Calu3 (cell line): ENCODE measurements around the gene FLYWCH1. TPM values are rescaled to one million over a fixed set of nuclear protein-coding genes. Genes with fewer than 3 reads are reported as not detected.

Source experiments
- BruUV-seq: library from RNA; stranded (reverse); fragments of 400-500 nt; replicated peaks from 2 replicates; lab custom pipeline; 2021; lab: Mats Ljungman, UMichigan
- CTCF ChIA-PET: fragments of 300-600 bp; sonication (Branson Sonifier 250); formaldehyde crosslinking; loops from one replicate; lab custom pipeline; 2022; ENCODE audit warnings: antibody characterized with exemption; lab: Charles Lee
- DNase-seq: peaks from one replicate; pipeline ENCODE4 v3.0.0; 2022
- H3K27ac Mint-ChIP-seq: one replicate; pipeline ENCODE4 v1.8.0; 2022; ENCODE audit warnings: mixed read lengths; ENCODE audit not compliant: unreplicated experiment
- H3K27me3 Mint-ChIP-seq: one replicate; pipeline ENCODE4 v1.8.0; 2022; ENCODE audit warnings: mixed read lengths; ENCODE audit not compliant: unreplicated experiment
- H3K36me3 Mint-ChIP-seq: one replicate; pipeline ENCODE4 v1.8.0; 2022; ENCODE audit warnings: mild to moderate bottlenecking, moderate library complexity, mixed read lengths; ENCODE audit not compliant: insufficient read depth, unreplicated experiment
- H3K4me1 Mint-ChIP-seq: one replicate; pipeline ENCODE4 v1.8.0; 2022; ENCODE audit warnings: mild to moderate bottlenecking, low read depth, mixed read lengths; ENCODE audit not compliant: unreplicated experiment
- H3K4me3 Mint-ChIP-seq: one replicate; pipeline ENCODE4 v1.8.0; 2022; ENCODE audit warnings: mild to moderate bottlenecking, low read depth, moderate library complexity, mixed read lengths; ENCODE audit not compliant: unreplicated experiment
- H3K9me3 Mint-ChIP-seq: one replicate; pipeline ENCODE4 v1.8.0; 2022; ENCODE audit warnings: low read depth, mixed read lengths; ENCODE audit not compliant: unreplicated experiment
- intact Hi-C: fragments of 100-400 bp; cut with micrococcal nuclease; formaldehyde crosslinking; loops from one replicate; pipeline ENCODE4 v1.10.0; 2022; ENCODE audit not compliant: unreplicated experiment
- total RNA-seq: library from RNA; stranded (reverse); gene quantifications from 2 replicates; pipeline ENCODE4 v1.2.3, GENCODE V29; 2022
- TF ChIP-seq, protein P1 (sequence below): fragments of 200-600 bp; IDR thresholded peaks from one replicate; pipeline ENCODE4 v1.8.0; 2022; ENCODE audit warnings: antibody characterized with exemption; ENCODE audit not compliant: unreplicated experiment

FLYWCH1 gene
- total RNA-seq, 1 experiment from 2014 or later = 34.8 TPM

DNA sequence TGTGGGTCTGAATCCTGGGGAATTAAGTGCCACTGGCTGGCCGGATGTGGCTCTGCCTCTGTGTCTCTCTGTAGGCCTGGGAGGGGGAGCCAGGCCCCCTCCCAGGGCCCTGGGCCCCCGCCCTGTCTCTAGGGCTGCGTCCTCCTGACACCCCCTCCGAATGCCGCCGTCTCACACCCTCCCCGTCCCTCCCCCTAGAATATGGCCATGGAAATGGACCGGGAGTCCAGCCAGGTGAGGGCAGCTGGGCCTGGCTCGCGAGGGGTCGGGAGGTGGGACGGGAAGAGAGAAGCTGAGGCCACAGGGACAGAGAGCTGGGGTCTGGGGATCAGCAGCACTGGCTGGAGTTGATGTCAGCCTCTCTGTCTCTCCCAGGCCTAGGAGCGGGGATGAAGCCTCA is 84.6 kb downstream of the FLYWCH1 start:
- DNase-seq = no peak
- no peaks in the 10 kb centered on the region for H3K9me3 Mint-ChIP-seq
- intact Hi-C loops = no loop called here
- no peak overlapping the region for H3K4me3 Mint-ChIP-seq
- H3K27me3 Mint-ChIP-seq = no peaks in the 10 kb centered on the region
- TF ChIP-seq, protein P1, sequence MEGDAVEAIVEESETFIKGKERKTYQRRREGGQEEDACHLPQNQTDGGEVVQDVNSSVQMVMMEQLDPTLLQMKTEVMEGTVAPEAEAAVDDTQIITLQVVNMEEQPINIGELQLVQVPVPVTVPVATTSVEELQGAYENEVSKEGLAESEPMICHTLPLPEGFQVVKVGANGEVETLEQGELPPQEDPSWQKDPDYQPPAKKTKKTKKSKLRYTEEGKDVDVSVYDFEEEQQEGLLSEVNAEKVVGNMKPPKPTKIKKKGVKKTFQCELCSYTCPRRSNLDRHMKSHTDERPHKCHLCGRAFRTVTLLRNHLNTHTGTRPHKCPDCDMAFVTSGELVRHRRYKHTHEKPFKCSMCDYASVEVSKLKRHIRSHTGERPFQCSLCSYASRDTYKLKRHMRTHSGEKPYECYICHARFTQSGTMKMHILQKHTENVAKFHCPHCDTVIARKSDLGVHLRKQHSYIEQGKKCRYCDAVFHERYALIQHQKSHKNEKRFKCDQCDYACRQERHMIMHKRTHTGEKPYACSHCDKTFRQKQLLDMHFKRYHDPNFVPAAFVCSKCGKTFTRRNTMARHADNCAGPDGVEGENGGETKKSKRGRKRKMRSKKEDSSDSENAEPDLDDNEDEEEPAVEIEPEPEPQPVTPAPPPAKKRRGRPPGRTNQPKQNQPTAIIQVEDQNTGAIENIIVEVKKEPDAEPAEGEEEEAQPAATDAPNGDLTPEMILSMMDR = no peak
- CTCF ChIA-PET = no interaction called here
- H3K36me3 Mint-ChIP-seq = peaks cover 38% of the 10 kb centered on the region
- peaks cover 19% of the 10 kb centered on the region for H3K4me1 Mint-ChIP-seq
- no TSS peak for BruUV-seq
- H3K27ac Mint-ChIP-seq = no peak overlapping the region

DNA sequence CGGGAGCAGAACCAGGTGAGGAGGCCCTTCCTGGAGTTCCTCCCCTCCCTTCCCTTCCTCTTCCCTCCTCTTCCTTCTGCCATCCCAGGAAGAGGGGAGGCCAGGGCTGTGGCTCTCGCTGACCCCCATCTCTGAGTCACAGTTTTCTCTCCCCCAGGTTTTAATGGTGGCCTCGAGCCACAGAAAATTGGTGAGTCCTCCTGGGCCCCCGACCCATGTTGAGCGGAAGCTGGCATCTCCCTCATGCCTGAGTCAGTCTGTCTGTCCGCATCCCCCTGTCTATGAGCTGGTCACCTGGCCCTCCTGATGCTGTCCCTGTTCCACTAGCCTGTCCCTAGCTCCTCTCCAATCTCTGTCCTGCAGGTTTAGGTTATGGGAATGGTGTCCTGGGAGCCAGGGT is 88.2 kb downstream of the FLYWCH1 start:
- peaks cover 11% of the 10 kb centered on the region for H3K4me1 Mint-ChIP-seq
- no peaks in the 10 kb centered on the region for H3K9me3 Mint-ChIP-seq
- BruUV-seq = no TSS peak
- peaks cover 50% of the 10 kb centered on the region for H3K36me3 Mint-ChIP-seq
- TF ChIP-seq, protein P1 = no peak
- H3K4me3 Mint-ChIP-seq = no peak overlapping the region
- H3K27ac Mint-ChIP-seq = no peak overlapping the region
- DNase-seq = no peak
- intact Hi-C loops = no loop called here
- CTCF ChIA-PET = interaction anchor here (1.4 kb wide), 1 partner anchor 32 kb away, joined by 3 read pairs; no protein-coding TSS in a partner anchor
- no peaks in the 10 kb centered on the region for H3K27me3 Mint-ChIP-seq

DNA sequence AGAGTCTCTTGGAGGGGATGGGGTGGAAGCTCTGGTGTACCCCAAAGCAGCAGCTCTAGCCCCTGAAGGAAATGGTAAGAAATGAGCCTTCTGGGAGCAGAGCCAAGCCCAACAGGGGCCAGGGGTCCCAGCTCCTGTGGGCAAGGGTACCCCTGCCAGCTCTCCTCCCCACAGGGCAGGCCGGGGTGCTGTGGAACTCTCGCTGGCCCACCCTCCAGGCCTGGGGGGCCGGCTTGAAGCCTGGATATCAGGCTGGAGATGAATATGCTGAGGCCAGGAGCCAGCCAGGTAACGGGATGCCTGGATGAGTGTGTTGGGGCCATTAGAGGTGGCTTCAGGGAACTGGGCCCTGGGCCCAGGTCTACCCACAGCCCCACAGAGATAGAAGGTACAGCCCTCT is 88.8 kb downstream of the FLYWCH1 start:
- TF ChIP-seq, protein P1 = no peak
- BruUV-seq = no TSS peak
- H3K36me3 Mint-ChIP-seq = peaks cover 56% of the 10 kb centered on the region
- no peak overlapping the region for H3K27ac Mint-ChIP-seq
- no peaks in the 10 kb centered on the region for H3K9me3 Mint-ChIP-seq
- intact Hi-C loops = no loop called here
- H3K4me3 Mint-ChIP-seq = peak overlapping the region; percentile 4
- CTCF ChIA-PET = interaction anchor here (1.4 kb wide), 1 partner anchor 31 kb away, joined by 3 read pairs; no protein-coding TSS in a partner anchor
- H3K4me1 Mint-ChIP-seq = peaks cover 11% of the 10 kb centered on the region
- no peaks in the 10 kb centered on the region for H3K27me3 Mint-ChIP-seq
- DNase-seq = no peak

Other genes starting within 250 kb of the FLYWCH1 start
- gene KCTD5, start 229.4 kb upstream of the FLYWCH1 start, total RNA-seq = 36.6 and 36.7 TPM in 2 replicates
- 2.0 and 2.4 TPM in 2 replicates for gene PRSS27, start 191.7 kb upstream of the FLYWCH1 start, total RNA-seq
- gene SRRM2, start 159.3 kb upstream of the FLYWCH1 start, total RNA-seq = 870 and 905 TPM in 2 replicates
- gene ELOB, start 134.7 kb upstream of the FLYWCH1 start, total RNA-seq = 269 TPM in 2 replicates
- 7.9 and 13.2 TPM in 2 replicates for gene PRSS33, start 124.4 kb upstream of the FLYWCH1 start, total RNA-seq
- gene PRSS41, start 113.5 kb upstream of the FLYWCH1 start, total RNA-seq = not detected in 2 replicates
- gene PRSS21, start 94.7 kb upstream of the FLYWCH1 start, total RNA-seq = not detected in 2 replicates
- gene ZG16B, start 81.6 kb upstream of the FLYWCH1 start, total RNA-seq = 10.3 and 15.5 TPM in 2 replicates
- gene PRSS22, start 53.8 kb upstream of the FLYWCH1 start, total RNA-seq = 140 and 141 TPM in 2 replicates
- 10.8 and 13.0 TPM in 2 replicates for gene FLYWCH2, start 28.7 kb upstream of the FLYWCH1 start, total RNA-seq
- gene KREMEN2, start 52.3 kb downstream of the FLYWCH1 start, total RNA-seq = 0.51 TPM in 1 of 2 replicates, not detected in the other
- gene PAQR4, start 57.4 kb downstream of the FLYWCH1 start, total RNA-seq = 51.0 and 56.0 TPM in 2 replicates
- gene PKMYT1, start 68.5 kb downstream of the FLYWCH1 start, total RNA-seq = 91.2 and 107 TPM in 2 replicates
- 13.5 and 17.8 TPM in 2 replicates for gene CLDN9, start 101.0 kb downstream of the FLYWCH1 start, total RNA-seq
- gene CLDN6, start 106.3 kb downstream of the FLYWCH1 start, total RNA-seq = 1.2 and 2.1 TPM in 2 replicates
- gene TNFRSF12A, start 108.4 kb downstream of the FLYWCH1 start, total RNA-seq = 478 and 509 TPM in 2 replicates
- gene HCFC1R1, start 112.0 kb downstream of the FLYWCH1 start, total RNA-seq = 61.1 and 75.4 TPM in 2 replicates
- gene THOC6, start 112.1 kb downstream of the FLYWCH1 start, total RNA-seq = 50.8 and 54.4 TPM in 2 replicates
- gene BICDL2, start 125.0 kb downstream of the FLYWCH1 start, total RNA-seq = 59.4 and 70.9 TPM in 2 replicates
- 0.27 and 0.31 TPM in 2 replicates for gene MMP25, start 134.6 kb downstream of the FLYWCH1 start, total RNA-seq
- 81.8 and 89.0 TPM in 2 replicates for gene IL32, start 153.7 kb downstream of the FLYWCH1 start, total RNA-seq
- gene ZSCAN10, start 187.4 kb downstream of the FLYWCH1 start, total RNA-seq = not detected in 2 replicates
- gene ZNF205, start 200.7 kb downstream of the FLYWCH1 start, total RNA-seq = 17.2 and 17.7 TPM in 2 replicates
- 9.8 and 11.8 TPM in 2 replicates for gene ZNF213, start 223.1 kb downstream of the FLYWCH1 start, total RNA-seq